Effector memory CD4-positive, alpha-beta T cell (primary cell): ENCODE measurements around the gene PTPRO.

Experiments used
- DNase-seq, 3 donors: peaks; one replicate each; pipeline ENCODE4 v3.0.0-alpha.2; 2020
- H3K27ac ChIP-seq: 2 replicates; pipeline ENCODE4 v1.7.0; 2013; ENCODE audit warnings: mild to moderate bottlenecking, low read length, moderate library complexity; ENCODE audit not compliant: insufficient read depth, poor library complexity, severe bottlenecking
- H3K27me3 ChIP-seq: replicated peaks from 2 replicates; pipeline ENCODE4 v1.7.0; 2013; ENCODE audit warnings: mild to moderate bottlenecking, low read length; ENCODE audit not compliant: insufficient read depth, control insufficient read depth, poor library complexity, severe bottlenecking
- H3K36me3 ChIP-seq: 2 replicates; pipeline ENCODE4 v1.7.0; 2013; ENCODE audit warnings: mild to moderate bottlenecking, low read length, moderate library complexity; ENCODE audit not compliant: control insufficient read depth, insufficient read depth
- H3K4me1 ChIP-seq: 2 replicates; pipeline ENCODE4 v1.7.0; 2013; ENCODE audit warnings: low read length, mild to moderate bottlenecking; ENCODE audit not compliant: control insufficient read depth, insufficient read depth, poor library complexity, severe bottlenecking
- H3K4me3 ChIP-seq: 2 replicates; pipeline ENCODE4 v1.7.0; 2013; ENCODE audit warnings: low read length, low read depth, mild to moderate bottlenecking; ENCODE audit not compliant: insufficient read depth, poor library complexity, severe bottlenecking
- H3K9me3 ChIP-seq: 2 replicates; pipeline ENCODE4 v1.7.0; 2013; ENCODE audit warnings: mild to moderate bottlenecking, low read length, moderate library complexity; ENCODE audit not compliant: control insufficient read depth

Gene PTPRO

GRCh38 chr12:15304296-15304695 is 18.0 kb upstream of the PTPRO start:
- no peaks in the 10 kb centered on the region for H3K36me3 ChIP-seq
- no peaks in the 10 kb centered on the region for H3K9me3 ChIP-seq
- no peak for DNase-seq
- H3K27ac ChIP-seq = no peak overlapping the region
- no peaks in the 10 kb centered on the region for H3K4me1 ChIP-seq
- H3K27me3 ChIP-seq = no peaks in the 10 kb centered on the region
- H3K4me3 ChIP-seq = no peak overlapping the region

GRCh38 chr12:15306605-15307004 is 15.7 kb upstream of the PTPRO start:
- no peaks in the 10 kb centered on the region for H3K27me3 ChIP-seq
- DNase-seq = no peak
- no peaks in the 10 kb centered on the region for H3K36me3 ChIP-seq
- no peaks in the 10 kb centered on the region for H3K9me3 ChIP-seq
- H3K4me3 ChIP-seq = no peak overlapping the region
- H3K27ac ChIP-seq = no peak overlapping the region
- no peaks in the 10 kb centered on the region for H3K4me1 ChIP-seq

DNA sequence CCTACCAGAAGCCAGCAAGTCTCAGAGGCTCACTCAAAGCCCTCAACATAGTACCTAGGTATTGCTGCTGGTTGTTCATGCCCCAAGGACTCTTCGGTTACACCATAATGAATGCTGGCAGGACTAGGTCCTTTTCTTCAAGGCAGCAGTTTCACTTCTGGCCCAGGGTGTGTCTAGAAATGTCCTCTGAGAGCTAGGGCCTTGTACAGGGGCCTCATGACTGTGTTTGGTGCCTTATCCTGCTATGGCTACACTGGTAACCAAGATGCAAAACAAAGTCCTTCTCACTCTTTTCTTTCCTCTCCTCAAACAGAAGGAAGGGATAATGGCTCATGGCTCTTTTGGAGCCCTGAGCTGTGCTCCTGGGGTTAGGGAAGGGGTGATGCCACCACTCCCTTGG is 15.2 kb upstream of the PTPRO start:
- H3K27ac ChIP-seq = no peak overlapping the region
- H3K9me3 ChIP-seq = no peaks in the 10 kb centered on the region
- H3K4me3 ChIP-seq = no peak overlapping the region
- H3K27me3 ChIP-seq = no peaks in the 10 kb centered on the region
- H3K36me3 ChIP-seq = no peaks in the 10 kb centered on the region
- no peaks in the 10 kb centered on the region for H3K4me1 ChIP-seq
- no peak for DNase-seq

- no peak for DNase-seq
- Histone ChIP-seq H3K4me1 (no peaks in the 10 kb centered on the region), H3K27me3 (peaks cover 5% of the 10 kb centered on the region), H3K9me3 (no peaks in the 10 kb centered on the region), H3K4me3 (no peak overlapping the region), H3K36me3 (no peaks in the 10 kb centered on the region), H3K27ac (no peak overlapping the region)
Observed at GRCh38 chr12:15318841-15319240, 3.5 kb upstream of the PTPRO start.

DNA sequence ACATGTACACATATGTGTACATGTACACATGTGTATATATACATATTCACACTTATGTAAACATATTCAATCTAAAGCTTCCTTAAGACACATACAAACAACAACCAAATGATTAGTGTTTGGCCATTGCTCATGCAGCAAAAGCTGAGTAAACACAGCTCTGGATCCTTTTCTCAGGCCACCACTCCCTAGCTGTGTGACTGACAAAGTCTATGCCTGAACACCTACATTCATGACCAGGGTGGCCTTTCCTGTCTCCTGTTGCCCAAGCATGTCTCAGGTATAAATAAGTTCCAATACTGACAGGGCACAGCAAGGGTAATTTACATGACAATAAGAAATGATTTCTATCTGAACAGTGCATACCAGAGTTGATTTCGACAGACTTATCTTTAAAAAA is 1.4 kb upstream of the PTPRO start:
- Histone ChIP-seq H3K4me3 (no peak overlapping the region), H3K36me3 (no peaks in the 10 kb centered on the region), H3K27me3 (peaks cover 5% of the 10 kb centered on the region), H3K4me1 (no peaks in the 10 kb centered on the region), H3K9me3 (no peaks in the 10 kb centered on the region), H3K27ac (no peak overlapping the region)
- no peak for DNase-seq

DNA sequence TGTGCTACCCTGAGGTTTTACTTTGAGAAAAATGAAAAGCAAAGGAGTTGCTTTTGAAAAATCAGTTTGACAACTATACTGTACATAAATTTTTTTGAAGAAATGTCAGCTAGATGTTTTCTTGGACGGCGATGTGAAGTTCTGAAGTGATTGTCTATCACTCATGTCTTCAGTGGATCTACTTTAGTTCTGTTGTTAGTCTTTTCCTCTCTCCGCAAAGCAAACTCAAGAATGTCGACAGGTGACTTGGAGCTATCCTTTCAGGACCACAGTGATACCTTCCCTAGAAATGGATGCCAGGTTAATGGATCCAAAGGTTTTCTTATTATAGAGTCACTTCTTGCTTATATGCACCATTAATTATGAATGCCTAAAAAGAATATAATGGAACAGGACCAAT is 1.2 kb downstream of the PTPRO start:
- Histone ChIP-seq H3K27me3 (peaks cover 5% of the 10 kb centered on the region), H3K9me3 (no peaks in the 10 kb centered on the region), H3K27ac (no peak overlapping the region), H3K36me3 (no peaks in the 10 kb centered on the region), H3K4me3 (no peak overlapping the region), H3K4me1 (no peaks in the 10 kb centered on the region)
- no peak for DNase-seq

DNA sequence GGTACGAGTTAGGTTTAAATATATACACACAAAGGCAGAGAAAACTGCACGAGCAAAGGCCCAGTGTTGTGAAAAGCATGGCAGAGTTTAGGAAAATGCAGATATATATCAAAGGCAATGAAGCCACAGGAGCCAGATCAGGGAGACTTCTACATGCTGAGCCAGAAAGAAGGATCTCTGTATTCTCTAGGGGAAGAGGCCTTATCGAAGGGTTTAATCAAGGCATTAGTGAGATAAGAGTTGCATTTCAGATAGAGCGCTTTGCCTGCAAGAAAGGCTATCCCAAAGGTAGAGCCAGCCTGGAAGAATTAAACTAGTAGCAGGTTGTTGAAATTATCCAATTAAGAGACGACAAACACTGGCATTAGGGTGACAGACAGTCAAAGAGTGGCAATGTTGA is 7.6 kb downstream of the PTPRO start:
- Histone ChIP-seq H3K36me3 (no peaks in the 10 kb centered on the region), H3K4me1 (no peaks in the 10 kb centered on the region), H3K9me3 (no peaks in the 10 kb centered on the region), H3K27me3 (no peaks in the 10 kb centered on the region), H3K4me3 (no peak overlapping the region), H3K27ac (no peak overlapping the region)
- no peak for DNase-seq

GRCh38 chr12:15334225-15334624 is 11.9 kb downstream of the PTPRO start:
- H3K9me3 ChIP-seq = no peaks in the 10 kb centered on the region
- no peak for DNase-seq
- no peak overlapping the region for H3K4me3 ChIP-seq
- no peaks in the 10 kb centered on the region for H3K27me3 ChIP-seq
- H3K27ac ChIP-seq = no peak overlapping the region
- H3K36me3 ChIP-seq = no peaks in the 10 kb centered on the region
- no peaks in the 10 kb centered on the region for H3K4me1 ChIP-seq

- H3K27me3 ChIP-seq = no peaks in the 10 kb centered on the region
- no peak for DNase-seq
- no peaks in the 10 kb centered on the region for H3K9me3 ChIP-seq
- H3K36me3 ChIP-seq = no peaks in the 10 kb centered on the region
- no peak overlapping the region for H3K4me3 ChIP-seq
- H3K4me1 ChIP-seq = no peaks in the 10 kb centered on the region
- no peak overlapping the region for H3K27ac ChIP-seq
Observed at GRCh38 chr12:15335959-15336358, 13.7 kb downstream of the PTPRO start.

- H3K4me3 ChIP-seq = no peak overlapping the region
- H3K36me3 ChIP-seq = no peaks in the 10 kb centered on the region
- H3K27me3 ChIP-seq = no peaks in the 10 kb centered on the region
- no peak overlapping the region for H3K27ac ChIP-seq
- H3K9me3 ChIP-seq = no peaks in the 10 kb centered on the region
- DNase-seq = no peak
- H3K4me1 ChIP-seq = no peaks in the 10 kb centered on the region
Observed at GRCh38 chr12:15336768-15337553, 14.7 kb downstream of the PTPRO start.
